ENCODE data around the gene LRRFIP1.

The LRRFIP1 gene

GRCh38 chr2:237702441-237703391 is 75.3 kb downstream of the LRRFIP1 start:
- DNase-seq (ENCODE audit: low read depth in 2 of 2), result peak in 1 of 2 donors; percentile 32

GRCh38 chr2:237704501-237705434 is 77.4 kb downstream of the LRRFIP1 start:
- DNase-seq (ENCODE audit: low read depth in 2 of 2), result no peak

GRCh38 chr2:237706257-237706656 is 78.9 kb downstream of the LRRFIP1 start:
- no peak for DNase-seq (ENCODE audit: low read depth in 2 of 2)

- no peak for DNase-seq (ENCODE audit: low read depth in 2 of 2)
These were observed 80.6 kb downstream of the LRRFIP1 start for GRCh38 chr2:237708065-237708398.

GRCh38 chr2:237708491-237708890 is 81.1 kb downstream of the LRRFIP1 start:
- no peak for DNase-seq (ENCODE audit: low read depth in 2 of 2)

- DNase-seq (ENCODE audit: low read depth in 2 of 2), result no peak
These were observed 81.6 kb downstream of the LRRFIP1 start for GRCh38 chr2:237708961-237709360.

GRCh38 chr2:237711458-237712150 is 84.2 kb downstream of the LRRFIP1 start:
- no peak for DNase-seq (ENCODE audit: low read depth in 2 of 2)

GRCh38 chr2:237712477-237713377 is 85.3 kb downstream of the LRRFIP1 start:
- DNase-seq (ENCODE audit: low read depth in 2 of 2), result no peak

- DNase-seq (ENCODE audit: low read depth in 2 of 2), result no peak
These were observed 87.5 kb downstream of the LRRFIP1 start for GRCh38 chr2:237714690-237715458.

GRCh38 chr2:237715459-237715947 is 88.1 kb downstream of the LRRFIP1 start:
- no peak for DNase-seq (ENCODE audit: low read depth in 2 of 2)

GRCh38 chr2:237716011-237716410 is 88.6 kb downstream of the LRRFIP1 start:
- DNase-seq (ENCODE audit: low read depth in 2 of 2), result no peak

GRCh38 chr2:237717366-237718276 is 90.2 kb downstream of the LRRFIP1 start:
- no peak for DNase-seq (ENCODE audit: low read depth in 2 of 2)

- no peak for DNase-seq (ENCODE audit: low read depth in 2 of 2)
These were observed 90.9 kb downstream of the LRRFIP1 start for GRCh38 chr2:237718277-237718634.

GRCh38 chr2:237720444-237720843 is 93.1 kb downstream of the LRRFIP1 start:
- no peak for DNase-seq (ENCODE audit: low read depth in 2 of 2)

GRCh38 chr2:237720957-237721356 is 93.6 kb downstream of the LRRFIP1 start:
- DNase-seq (ENCODE audit: low read depth in 2 of 2), result no peak

- DNase-seq (ENCODE audit: low read depth in 2 of 2), result no peak
These were observed 94.1 kb downstream of the LRRFIP1 start for GRCh38 chr2:237721458-237721857.

- no peak for DNase-seq (ENCODE audit: low read depth in 2 of 2)
These were observed 95.2 kb downstream of the LRRFIP1 start for GRCh38 chr2:237722616-237723015.

- DNase-seq (ENCODE audit: low read depth in 2 of 2), result no peak
These were observed 95.6 kb downstream of the LRRFIP1 start for GRCh38 chr2:237723023-237723422.

GRCh38 chr2:237723602-237724001 is 96.2 kb downstream of the LRRFIP1 start:
- DNase-seq (ENCODE audit: low read depth in 2 of 2), result no peak
